H1 (cell line): ENCODE measurements around the gene AKAP12. TPM values are rescaled to one million over a fixed set of nuclear protein-coding genes. Genes with fewer than 3 reads are reported as not detected.

Source experiments
- CTCF ChIA-PET: fragments of 300-600 bp; sonication (Branson Sonifier 250); formaldehyde crosslinking; loops from one replicate; lab custom pipeline; 2021; ENCODE audit not compliant: partially characterized antibody; lab: Charles Lee
- POLR2A ChIA-PET: fragments of 300-600 bp; sonication (Branson Sonifier 250); formaldehyde crosslinking; loops from one replicate; lab custom pipeline; 2021; ENCODE audit warnings: inconsistent platforms; ENCODE audit not compliant: partially characterized antibody; lab: Charles Lee
- DNase-seq, 2 experiments: peaks; one replicate each; pipeline versions ENCODE4 v3.0.0 to v3.0.0-alpha.2; 2010 to 2022; ENCODE audit warnings: low spot score in 2 of 2, low read depth in 1 of 2, mixed read lengths in 1 of 2
- FAIRE-seq: peaks from 2 replicates; lab custom pipeline; 2011; peaks lifted over from hg19 to GRCh38; lab: Jason Lieb, UNC
- H2AFZ ChIP-seq: 2 replicates; pipeline ENCODE4 v1.8.1; 2012; ENCODE audit warnings: low read length, inconsistent platforms
- H2AK5ac ChIP-seq: 2 replicates; pipeline ENCODE4 v1.6.1; 2013; ENCODE audit warnings: low read depth, low read length
- H2BK120ac ChIP-seq: replicated peaks from 2 replicates; pipeline ENCODE3; 2013; ENCODE audit warnings: low read depth, low read length, inconsistent platforms
- H2BK12ac ChIP-seq: 2 replicates; pipeline ENCODE4 v1.6.1; 2013; ENCODE audit warnings: low read depth, low read length
- H2BK15ac ChIP-seq: 2 replicates; pipeline ENCODE4 v1.6.1; 2013; ENCODE audit warnings: low read length
- H2BK20ac ChIP-seq: 2 replicates; pipeline ENCODE4 v1.6.1; 2013; ENCODE audit warnings: low read length
- H2BK5ac ChIP-seq: 2 replicates; pipeline ENCODE4 v1.6.1; 2013; ENCODE audit warnings: low read depth, low read length
- H3K14ac ChIP-seq: 2 replicates; pipeline ENCODE4 v1.6.1; 2013; ENCODE audit warnings: inconsistent platforms; ENCODE audit not compliant: insufficient read length
- H3K18ac ChIP-seq: 2 replicates; pipeline ENCODE4 v1.6.1; 2013; ENCODE audit warnings: low read length; ENCODE audit errors: extremely low read depth
- H3K23ac ChIP-seq: 2 replicates; pipeline ENCODE4 v1.6.1; 2013; ENCODE audit warnings: inconsistent platforms; ENCODE audit not compliant: insufficient read length
- H3K23me2 ChIP-seq: 2 replicates; pipeline ENCODE4 v1.6.1; 2013; ENCODE audit warnings: low read depth, low read length
- H3K27ac ChIP-seq: 2 replicates; pipeline ENCODE4 v1.6.1; 2011; ENCODE audit warnings: low read depth, low read length, inconsistent platforms
- H3K27me3 ChIP-seq, 4 experiments: replicated peaks in 1 of 4; 1 replicate in 1 of 4; 2 replicates in 3 of 4; pipeline versions ENCODE4 v1.6.1 to v1.8.1; 2011 to 2013; ENCODE audit warnings: low read length in 3 of 4, mild to moderate bottlenecking in 3 of 4, inconsistent platforms in 2 of 4, mixed read lengths in 2 of 4, moderate library complexity in 1 of 4; ENCODE audit not compliant: control insufficient read depth in 3 of 4, insufficient read depth in 3 of 4; ENCODE audit errors: extremely low read depth in 1 of 4
- H3K36me3 ChIP-seq, 4 experiments: 2 replicates each; pipeline versions ENCODE4 v1.6.1 to v1.8.1; 2011 to 2013; ENCODE audit warnings: mild to moderate bottlenecking in 4 of 4, low read length in 3 of 4, moderate library complexity in 2 of 4, control low read depth in 1 of 4, inconsistent platforms in 1 of 4; ENCODE audit not compliant: insufficient read depth in 4 of 4, control insufficient read depth in 2 of 4
- H3K4ac ChIP-seq: replicated peaks from 2 replicates; pipeline ENCODE3; 2013; ENCODE audit warnings: low read length, low read depth, mixed read lengths, inconsistent platforms; ENCODE audit not compliant: insufficient read length
- H3K4me1 ChIP-seq, 4 experiments: replicated peaks in 1 of 4; 1 replicate in 1 of 4; 2 replicates in 3 of 4; pipeline versions ENCODE4 v1.6.1 to v1.8.1; 2011 to 2013; ENCODE audit warnings: low read length in 3 of 4, inconsistent platforms in 2 of 4, mixed read lengths in 1 of 4; ENCODE audit not compliant: insufficient read depth in 4 of 4, control insufficient read depth in 3 of 4
- H3K4me2 ChIP-seq, 2 experiments: 2 replicates each; pipeline versions ENCODE4 v1.6.1 to v1.8.1; 2011 to 2013; ENCODE audit warnings: low read depth in 2 of 2, low read length in 2 of 2, control low read depth in 1 of 2, inconsistent platforms in 1 of 2, mild to moderate bottlenecking in 1 of 2; ENCODE audit not compliant: insufficient read depth in 1 of 2
- H3K4me3 ChIP-seq, 4 experiments: fragments of 200-600, 300-600 bp in 1 of 4; sonication (generic), shearing (Covaris generic), sonication (Bioruptor Twin) in 1 of 4; 2 replicates each; pipeline versions ENCODE4 v1.5.1 to v1.8.1; 2011 to 2016; ENCODE audit warnings: low read length in 4 of 4, low read depth in 3 of 4, control low read depth in 2 of 4, inconsistent platforms in 2 of 4, mild to moderate bottlenecking in 2 of 4, mixed read lengths in 1 of 4, moderate library complexity in 1 of 4; ENCODE audit not compliant: insufficient read depth in 2 of 4; ENCODE audit errors: extremely low read depth in 1 of 4
- H3K56ac ChIP-seq: replicated peaks from 2 replicates; pipeline ENCODE3; 2013; ENCODE audit warnings: low read depth, mild to moderate bottlenecking, mixed read lengths, low read length, inconsistent platforms; ENCODE audit not compliant: insufficient read length
- H3K79me1 ChIP-seq: 2 replicates; pipeline ENCODE4 v1.6.1; 2013; ENCODE audit warnings: low read depth, low read length, control low read depth
- H3K79me2 ChIP-seq, 2 experiments: 2 replicates each; pipeline versions ENCODE4 v1.6.1 to v1.8.1; 2012 to 2013; ENCODE audit warnings: low read length in 2 of 2, mild to moderate bottlenecking in 2 of 2, inconsistent platforms in 1 of 2; ENCODE audit not compliant: insufficient read depth in 2 of 2, control insufficient read depth in 1 of 2
- H3K9ac ChIP-seq, 4 experiments: replicated peaks in 1 of 4; 1 replicate in 1 of 4; 2 replicates in 3 of 4; pipeline versions ENCODE4 v1.6.1 to v1.8.1; 2011 to 2013; ENCODE audit warnings: low read depth in 3 of 4, low read length in 3 of 4, control low read depth in 2 of 4, mild to moderate bottlenecking in 2 of 4, moderate library complexity in 2 of 4, inconsistent platforms in 1 of 4; ENCODE audit errors: extremely low read depth in 1 of 4
- H3K9me3 ChIP-seq, 2 experiments: 2 replicates each; pipeline versions ENCODE4 v1.6.1 to v1.8.1; 2012 to 2013; ENCODE audit warnings: mild to moderate bottlenecking in 2 of 2, moderate library complexity in 2 of 2, control low read depth in 1 of 2, inconsistent platforms in 1 of 2, low read depth in 1 of 2, low read length in 1 of 2, mixed read lengths in 1 of 2; ENCODE audit not compliant: insufficient read depth in 2 of 2
- H4K20me1 ChIP-seq, 2 experiments: replicated peaks in 1 of 2; 2 replicates each; pipeline versions ENCODE3 to v1.8.1; 2011 to 2013; ENCODE audit warnings: inconsistent platforms in 2 of 2, low read length in 2 of 2, mild to moderate bottlenecking in 1 of 2; ENCODE audit not compliant: insufficient read depth in 2 of 2, control insufficient read depth in 1 of 2
- H4K5ac ChIP-seq: 2 replicates; pipeline ENCODE4 v1.6.1; 2013; ENCODE audit warnings: low read length, low read depth, mixed read lengths, inconsistent platforms; ENCODE audit not compliant: insufficient read length
- H4K8ac ChIP-seq: 2 replicates; pipeline ENCODE4 v1.8.0; 2013; ENCODE audit warnings: mild to moderate bottlenecking, moderate library complexity, low read length, inconsistent platforms; ENCODE audit not compliant: insufficient read depth; ENCODE audit errors: extremely low read depth
- H4K91ac ChIP-seq: replicated peaks from 2 replicates; pipeline ENCODE3; 2013; ENCODE audit warnings: low read length, mixed read lengths, inconsistent platforms; ENCODE audit not compliant: insufficient read length
- EP300 ChIP-seq, 2 experiments: IDR thresholded peaks; 1 replicate in 1 of 2; 2 replicates in 1 of 2; pipeline ENCODE4 v1.6.1; 2011 to 2012; ENCODE audit warnings: low read depth in 2 of 2, low read length in 2 of 2, mild to moderate bottlenecking in 2 of 2, borderline replicate concordance in 1 of 2, inconsistent platforms in 1 of 2, moderate library complexity in 1 of 2
- HDAC2 ChIP-seq, 2 experiments: fragments of 300-600 bp in 1 of 2; sonication (generic) in 1 of 2; IDR thresholded peaks; 2 replicates each; pipeline ENCODE4 v1.6.1; 2011 to 2012; ENCODE audit warnings: low read depth in 2 of 2, low read length in 2 of 2, mild to moderate bottlenecking in 2 of 2, moderate library complexity in 2 of 2, borderline replicate concordance in 1 of 2, inconsistent platforms in 1 of 2
- RBBP5 ChIP-seq: IDR thresholded peaks from 2 replicates; pipeline ENCODE4 v1.7.1; 2012; ENCODE audit warnings: low read depth, mild to moderate bottlenecking, inconsistent platforms, low read length, moderate library complexity, borderline replicate concordance
- SP2 ChIP-seq: IDR thresholded peaks from 2 replicates; pipeline ENCODE4 v1.6.1; 2012; ENCODE audit warnings: mild to moderate bottlenecking, low read length, inconsistent platforms
- WGBS, 2 experiments: shearing (Covaris generic) in 1 of 2; methylation state at CpG; one replicate each; pipeline versions ENCODE4 v1.1.6 to v1.1.7; 2013 to 2015; ENCODE audit warnings: low lambda C conversion rate in 2 of 2, mixed read lengths in 2 of 2, inconsistent platforms in 1 of 2, low coverage in 1 of 2, missing lambda C conversion rate in 1 of 2; ENCODE audit not compliant: insufficient replicate concordance in 2 of 2, insufficient coverage in 1 of 2, insufficient read length in 1 of 2; ENCODE audit errors: extremely low coverage in 1 of 2, missing lambda C conversion rate in 1 of 2; 5-methylcytosine and 5-hydroxymethylcytosine counted together
- polyA plus RNA-seq, 7 experiments: library from polyadenylated mRNA; depleted of rRNA in 3 of 7; stranded (reverse) in 5 of 7; unstranded in 2 of 7; fragments of >200 nt in 5 of 7; fragments of 200-250 nt in 2 of 7; gene quantifications; 1 replicate in 5 of 7; 2 replicates in 1 of 7; 4 replicates in 1 of 7; pipeline versions ENCODE4 v1.2.1 to v1.2.3, GENCODE V29; 2011 to 2013; ENCODE audit warnings: missing spikeins in 2 of 7, mixed read lengths in 2 of 7
- total RNA-seq: library from RNA; stranded (reverse); fragmentation: NEBNext Ultra II Directional; extraction: Animal tissue kit (Norgen Biotek cat#: 25700); gene quantifications from 2 replicates; pipeline ENCODE4 v1.2.1, GENCODE V29; 2021
- TF ChIP-seq, protein P1 (sequence below), 3 experiments: IDR thresholded peaks; 1 replicate in 2 of 3; 2 replicates in 1 of 3; pipeline versions ENCODE4 v1.5.1 to v1.6.1; 2011; ENCODE audit warnings: low read length in 3 of 3, mild to moderate bottlenecking in 3 of 3, inconsistent platforms in 2 of 3, low read depth in 1 of 3, moderate library complexity in 1 of 3; ENCODE audit not compliant: insufficient read depth in 1 of 3; ENCODE audit errors: control extremely low read depth in 1 of 3

The AKAP12 gene
- total and polyA plus RNA-seq, 2 of the 8 experiments (the other 6 are each of a cell fraction or from before 2014, with no cell fraction given) = 14.6 to 79.2 TPM

DNA sequence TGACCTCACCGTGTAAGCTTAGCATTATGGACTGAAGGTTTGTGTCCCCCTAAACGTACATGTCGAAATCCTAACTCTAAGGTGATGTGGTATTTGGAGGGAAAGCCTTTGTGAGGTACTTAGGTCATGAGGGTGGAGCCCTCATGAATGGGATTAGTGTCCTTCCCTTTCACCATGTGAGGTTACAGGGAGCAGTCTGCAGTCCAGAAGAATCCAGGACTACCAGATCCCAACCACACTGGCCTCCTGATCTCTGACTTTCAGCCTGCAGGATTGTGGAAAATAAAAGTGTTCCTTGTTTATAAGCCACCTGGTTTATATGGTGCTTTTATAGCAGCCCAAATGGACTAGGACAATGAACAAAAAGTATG lies 78.2 kb downstream of the AKAP12 start:
- no peaks in the 10 kb centered on the region for H3K9me3 ChIP-seq
- no peaks in the 10 kb centered on the region for H3K36me3 ChIP-seq
- peaks cover 0 to 8% of the 10 kb centered on the region in 2 experiments; a peak in 1 of 4 replicates for H3K79me2 ChIP-seq
- H2BK12ac ChIP-seq = no peak overlapping the region
- H4K91ac ChIP-seq = no peak overlapping the region
- CTCF ChIA-PET = interaction anchor here (0.8 to 2.8 kb wide), 4 partner anchors 20 to 304 kb away, joined by 3 to 12 read pairs (median 3); no protein-coding TSS in a partner anchor
- H2BK120ac ChIP-seq = no peak overlapping the region
- no peak overlapping the region for H2AK5ac ChIP-seq
- no peak overlapping the region for H4K8ac ChIP-seq
- H3K27ac ChIP-seq = no peak overlapping the region
- H3K4me1 ChIP-seq = peaks cover 0 to 4% (median 0%) of the 10 kb centered on the region in 4 experiments; a peak in 2 of 7 replicates
- H2BK15ac ChIP-seq = no peak overlapping the region
- no peak overlapping the region for H2BK20ac ChIP-seq
- POLR2A ChIA-PET = interaction anchor here (1.0 kb wide), 1 partner anchor 27 kb away, joined by 3 read pairs; no protein-coding TSS in a partner anchor
- H3K4me3 ChIP-seq = no peak overlapping the region
- no peak overlapping the region for H3K18ac ChIP-seq
- H3K4ac ChIP-seq = no peak overlapping the region
- DNase-seq = no peak
- WGBS, 2 experiments = 92% methylated on average over 3 of the region's 3 CpGs; no CpG with 5 or more reads in 1 of the 2 experiments
- H3K9ac ChIP-seq = no peak overlapping the region
- H3K27me3 ChIP-seq = no peaks in the 10 kb centered on the region
- no peak for FAIRE-seq
- no peak overlapping the region for H3K14ac ChIP-seq
- TF ChIP-seq, protein P1, sequence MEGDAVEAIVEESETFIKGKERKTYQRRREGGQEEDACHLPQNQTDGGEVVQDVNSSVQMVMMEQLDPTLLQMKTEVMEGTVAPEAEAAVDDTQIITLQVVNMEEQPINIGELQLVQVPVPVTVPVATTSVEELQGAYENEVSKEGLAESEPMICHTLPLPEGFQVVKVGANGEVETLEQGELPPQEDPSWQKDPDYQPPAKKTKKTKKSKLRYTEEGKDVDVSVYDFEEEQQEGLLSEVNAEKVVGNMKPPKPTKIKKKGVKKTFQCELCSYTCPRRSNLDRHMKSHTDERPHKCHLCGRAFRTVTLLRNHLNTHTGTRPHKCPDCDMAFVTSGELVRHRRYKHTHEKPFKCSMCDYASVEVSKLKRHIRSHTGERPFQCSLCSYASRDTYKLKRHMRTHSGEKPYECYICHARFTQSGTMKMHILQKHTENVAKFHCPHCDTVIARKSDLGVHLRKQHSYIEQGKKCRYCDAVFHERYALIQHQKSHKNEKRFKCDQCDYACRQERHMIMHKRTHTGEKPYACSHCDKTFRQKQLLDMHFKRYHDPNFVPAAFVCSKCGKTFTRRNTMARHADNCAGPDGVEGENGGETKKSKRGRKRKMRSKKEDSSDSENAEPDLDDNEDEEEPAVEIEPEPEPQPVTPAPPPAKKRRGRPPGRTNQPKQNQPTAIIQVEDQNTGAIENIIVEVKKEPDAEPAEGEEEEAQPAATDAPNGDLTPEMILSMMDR (IDR thresholded peaks at IDR 0.05; ENCODE audit: control extremely low read depth in 1 of 3, insufficient read depth in 1 of 3, low read depth in 1 of 3, low read length in 3 of 3) = no peak
- no peak for TF ChIP-seq SP2
- no peak for TF ChIP-seq RBBP5
- no peak for TF ChIP-seq EP300 (IDR thresholded peaks at IDR 0.05; ENCODE audit: borderline replicate concordance in 1 of 2, low read depth in 2 of 2, low read length in 2 of 2)
- no peak for TF ChIP-seq HDAC2 (IDR thresholded peaks at IDR 0.05; ENCODE audit: borderline replicate concordance in 1 of 2, low read depth in 2 of 2, low read length in 2 of 2)
- H3K23ac ChIP-seq = no peak overlapping the region
- no peak overlapping the region for H2BK5ac ChIP-seq
- no peak overlapping the region for H3K4me2 ChIP-seq
- no peaks in the 10 kb centered on the region; the same call in 1 of the 2 replicates for H3K79me1 ChIP-seq
- H3K56ac ChIP-seq = no peak overlapping the region
- no peak overlapping the region for H4K5ac ChIP-seq
- H2AFZ ChIP-seq = no peak overlapping the region
- H3K23me2 ChIP-seq = no peaks in the 10 kb centered on the region
- no peaks in the 10 kb centered on the region for H4K20me1 ChIP-seq
